HPDE6-E6E7 (cell line): ENCODE results near the gene MSI2.
A peak's percentile ranks its signal among the peaks of the same experiment; 100 is the strongest.

Experiments
- DNase-seq: peaks from one replicate; pipeline ENCODE4 v3.0.0; 2011; ENCODE audit warnings: missing footprints; ENCODE audit errors: extremely low spot score

The MSI2 gene

GRCh38 chr17:57501016-57501415, 244.7 kb downstream of the MSI2 start:
- DNase-seq: no peak

DNA sequence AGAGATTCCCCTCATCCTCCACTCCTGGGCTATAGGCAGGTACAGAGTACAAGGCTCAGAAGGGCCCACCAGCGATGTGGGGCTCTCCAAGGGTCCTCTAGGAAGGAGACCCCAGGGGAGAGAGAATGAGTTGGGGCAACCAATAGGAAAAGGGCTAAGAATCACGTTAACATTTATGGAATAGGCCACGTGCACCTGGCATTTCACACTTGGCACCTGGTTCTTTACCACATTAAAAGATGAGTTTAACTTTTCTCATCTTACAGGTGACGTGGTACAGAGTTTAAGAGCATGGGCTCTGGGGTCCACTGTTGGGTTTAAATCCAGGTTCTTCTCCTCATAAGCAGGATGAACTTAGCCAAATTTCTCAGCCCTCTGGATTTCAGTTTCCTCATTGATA, 245.7 kb downstream of the MSI2 start:
- DNase-seq: no peak

DNA sequence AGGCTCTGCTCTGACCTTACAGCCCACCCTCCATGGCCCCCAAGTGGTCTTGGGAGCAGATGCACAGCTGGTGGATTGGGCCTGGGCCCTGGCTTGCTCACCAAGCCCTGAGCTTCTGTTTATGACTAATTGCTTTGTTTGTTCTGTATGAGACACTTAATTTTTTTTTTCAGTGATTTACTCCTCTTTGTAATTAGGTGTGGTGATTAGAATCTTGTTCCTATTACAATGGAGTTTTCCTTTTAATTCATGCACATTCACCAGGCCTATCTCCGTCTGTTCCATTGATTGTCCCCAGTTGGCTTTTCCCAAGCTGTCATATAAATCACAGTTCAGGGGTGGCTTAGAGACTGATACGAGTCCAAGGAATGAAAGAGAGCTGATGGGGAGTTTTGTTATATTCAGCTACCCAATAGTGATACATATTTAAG, 246.5 kb downstream of the MSI2 start:
- DNase-seq: no peak

DNA sequence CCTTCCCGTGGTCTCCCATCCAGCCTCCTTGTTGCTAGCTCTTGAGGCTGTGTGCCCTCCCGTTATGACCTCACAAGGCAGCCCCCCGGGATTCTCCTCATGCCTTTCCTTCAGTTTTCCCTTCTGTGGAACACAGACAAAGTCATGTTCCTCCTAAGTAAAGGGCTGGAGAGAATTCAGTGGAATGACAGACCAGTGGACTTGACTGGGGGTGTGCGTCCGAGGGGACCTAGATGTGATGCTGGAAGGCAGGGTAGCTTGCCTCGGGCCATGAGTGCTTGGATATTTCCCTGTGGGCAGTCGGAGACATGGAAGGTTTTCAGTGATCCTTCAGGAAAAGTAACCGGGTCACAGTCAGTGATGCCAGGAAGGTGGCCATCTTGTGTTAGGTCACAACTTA, 247.9 kb downstream of the MSI2 start:
- DNase-seq: no peak

DNA sequence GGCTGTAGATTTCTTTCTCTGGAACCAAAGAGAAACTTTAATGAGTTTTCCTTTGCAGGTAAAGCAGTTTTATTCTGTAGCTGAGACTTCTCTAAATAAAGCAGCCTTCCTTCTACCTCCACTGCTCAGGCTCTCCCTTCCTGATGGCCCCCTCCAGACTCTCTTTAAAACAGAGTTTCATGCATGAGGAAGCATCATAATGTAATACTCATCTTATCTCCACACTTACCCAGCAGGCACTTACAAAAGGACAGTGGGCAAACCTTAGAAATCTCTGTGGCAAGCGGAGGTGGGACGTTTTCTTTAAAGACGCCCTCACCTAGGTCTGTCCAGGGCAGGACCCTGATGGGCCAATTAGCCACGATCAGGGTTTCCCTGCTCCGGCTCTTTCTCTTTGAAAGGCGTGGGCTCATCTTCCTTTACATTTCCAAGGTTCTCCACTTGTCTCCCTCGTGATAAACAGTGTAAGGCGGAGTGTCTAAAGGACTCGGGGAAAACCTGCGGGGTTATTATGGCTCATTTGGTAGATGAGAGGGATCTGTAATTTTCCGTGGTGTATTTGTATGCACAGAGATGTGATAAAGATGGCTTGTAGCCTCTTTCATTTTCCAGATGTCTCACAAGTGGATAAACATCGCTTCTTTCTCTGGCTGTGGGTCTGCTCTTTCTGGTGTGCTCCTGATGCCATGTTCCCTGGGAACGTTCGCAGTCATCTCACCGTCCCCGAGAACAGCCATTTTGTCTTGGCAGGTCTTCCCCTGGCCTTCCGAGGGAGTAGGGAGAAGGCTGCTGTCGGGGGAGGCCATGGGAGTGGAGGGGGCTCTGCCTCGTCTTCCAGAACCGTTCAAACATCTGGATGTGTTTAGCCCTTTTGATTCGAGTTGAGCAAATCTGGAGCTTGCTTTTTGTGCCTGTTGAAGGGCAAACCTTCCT, 249.8 kb downstream of the MSI2 start:
- DNase-seq: no peak

DNA sequence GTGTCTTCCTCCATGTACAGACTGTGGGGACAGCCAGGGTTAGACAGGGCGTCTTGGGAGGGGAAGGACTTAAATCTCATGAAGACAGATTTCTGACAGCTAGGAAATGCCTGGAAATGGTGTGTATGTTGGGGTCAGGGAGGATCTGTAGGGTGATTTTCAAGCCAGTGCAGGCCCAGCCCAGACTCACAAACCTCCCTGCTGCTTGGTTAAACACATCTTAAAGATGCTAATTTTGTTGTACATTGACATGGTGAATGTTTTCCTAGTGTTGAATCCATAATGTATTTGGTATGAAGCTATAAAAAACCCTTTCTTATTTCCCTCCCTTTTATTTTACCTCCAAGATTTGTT, 250.4 kb downstream of the MSI2 start:
- DNase-seq: no peak

GRCh38 chr17:57507828-57508227, 251.5 kb downstream of the MSI2 start:
- DNase-seq: no peak

DNA sequence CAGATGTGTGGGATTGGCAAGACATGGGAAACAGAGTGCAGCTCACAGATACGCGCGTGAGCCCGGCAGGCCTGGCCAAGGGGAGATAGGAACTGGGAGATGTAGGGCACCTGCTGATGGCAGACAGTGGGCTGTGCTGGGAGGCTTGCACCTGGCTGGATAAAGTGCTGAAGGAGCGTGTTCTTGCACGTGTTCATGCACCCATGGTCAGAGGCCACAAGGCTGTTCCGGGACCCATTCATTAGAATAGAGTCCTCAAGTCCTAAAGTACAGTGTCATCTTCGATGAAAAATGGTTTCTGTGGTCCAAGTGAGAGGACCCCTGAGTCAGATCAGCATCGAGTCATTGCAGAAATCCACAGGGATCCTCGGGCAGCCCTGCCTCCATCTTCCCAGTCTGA, 252.3 kb downstream of the MSI2 start:
- DNase-seq: no peak

DNA sequence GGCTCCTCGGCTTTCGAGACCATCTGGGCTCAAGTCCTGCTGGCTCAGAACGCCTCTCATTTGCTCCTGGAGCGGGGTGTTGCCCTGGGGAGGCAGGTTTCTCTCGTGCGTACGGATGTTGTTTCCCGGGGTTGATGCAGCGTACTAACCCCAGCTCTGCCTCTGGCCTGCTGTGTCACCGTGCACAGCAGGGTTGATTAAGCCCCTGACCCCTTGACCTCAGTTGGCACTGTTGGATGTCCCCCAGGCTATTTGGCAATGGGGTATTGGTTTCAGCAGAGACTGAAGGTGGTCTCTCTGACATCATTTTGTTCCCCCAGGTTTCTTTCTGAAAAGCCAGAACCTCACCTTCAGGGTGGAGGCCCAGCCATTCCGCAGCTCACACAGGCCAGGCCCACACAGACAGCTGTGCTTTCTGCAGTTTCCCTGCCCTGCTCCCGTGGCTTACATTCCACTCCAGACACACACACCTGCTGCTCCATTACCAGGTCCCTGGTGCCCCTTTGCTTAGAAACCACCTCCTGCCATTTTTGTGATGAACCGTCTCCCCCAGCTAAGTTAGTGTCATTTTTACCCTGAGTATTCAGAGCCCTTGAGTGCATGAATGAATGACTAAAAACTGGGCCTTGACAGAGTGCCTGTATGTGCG, 255.3 kb downstream of the MSI2 start:
- no peak for DNase-seq

- no peak for DNase-seq
These were observed 255.9 kb downstream of the MSI2 start for GRCh38 chr17:57512258-57512657.

DNA sequence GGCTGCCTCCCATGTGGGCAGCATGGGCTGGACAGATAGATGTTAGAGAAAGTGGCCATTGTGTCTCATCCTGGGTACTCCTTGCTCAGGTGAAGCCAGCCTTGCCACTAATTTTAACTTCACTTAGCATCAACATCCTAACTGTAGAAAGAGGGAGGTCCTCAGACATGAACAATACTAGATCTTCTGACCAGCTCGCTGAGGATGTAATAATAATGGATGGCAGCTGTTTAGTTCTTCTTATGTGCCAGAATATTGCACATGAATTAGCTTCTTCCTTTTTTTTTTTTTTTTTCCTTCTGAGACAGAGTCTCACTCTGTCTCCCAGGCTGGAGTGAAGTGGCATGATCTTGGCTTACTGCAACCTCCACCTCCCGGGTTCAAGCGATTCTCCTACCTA, 256.4 kb downstream of the MSI2 start:
- DNase-seq: no peak

- DNase-seq: no peak
These were observed 257.2 kb downstream of the MSI2 start for GRCh38 chr17:57513569-57513968.

DNA sequence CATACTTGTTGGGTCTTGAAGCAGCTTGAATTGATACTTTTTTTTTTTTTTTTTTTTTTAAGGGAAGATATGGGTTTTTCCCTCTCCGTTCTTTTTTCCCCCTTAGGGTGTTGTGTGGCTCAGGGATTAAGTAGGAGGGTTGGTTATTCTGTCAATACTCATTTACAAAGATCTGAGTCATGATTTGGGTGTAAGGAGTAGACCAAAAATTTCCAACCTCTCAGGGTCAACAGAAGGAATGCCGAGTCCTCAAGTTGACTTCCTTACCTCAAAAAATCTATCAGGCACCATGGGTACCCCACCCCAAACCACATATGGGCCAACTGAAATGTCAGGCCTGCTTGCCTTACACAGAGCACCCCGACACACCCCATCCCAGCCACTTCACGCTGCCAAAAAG, 258.3 kb downstream of the MSI2 start:
- DNase-seq: no peak

DNA sequence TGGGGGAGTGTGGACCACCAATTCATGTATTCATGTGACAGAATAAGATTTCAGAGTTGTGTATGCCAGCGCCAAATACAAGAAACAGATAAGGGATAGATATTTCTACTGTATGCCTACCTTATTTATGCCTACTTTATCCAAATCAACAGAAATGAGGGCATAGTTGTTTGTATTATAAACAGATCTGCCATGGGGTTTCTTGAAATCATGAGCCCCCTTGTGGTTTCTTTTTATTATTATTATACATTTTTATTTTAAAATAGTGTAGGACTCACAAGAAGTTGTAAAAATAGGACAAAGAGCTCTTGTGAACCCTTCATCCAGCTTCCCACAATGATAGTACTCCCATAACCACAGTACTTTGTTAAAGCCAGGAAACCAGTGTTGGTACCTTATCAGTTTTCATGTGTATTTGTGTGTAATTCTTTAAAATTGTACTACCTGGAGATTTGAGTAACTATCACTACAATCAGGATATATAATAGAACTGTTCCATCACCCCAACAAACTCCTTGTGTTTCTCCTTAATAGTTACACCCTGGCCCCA, 259.4 kb downstream of the MSI2 start:
- no peak for DNase-seq

DNA sequence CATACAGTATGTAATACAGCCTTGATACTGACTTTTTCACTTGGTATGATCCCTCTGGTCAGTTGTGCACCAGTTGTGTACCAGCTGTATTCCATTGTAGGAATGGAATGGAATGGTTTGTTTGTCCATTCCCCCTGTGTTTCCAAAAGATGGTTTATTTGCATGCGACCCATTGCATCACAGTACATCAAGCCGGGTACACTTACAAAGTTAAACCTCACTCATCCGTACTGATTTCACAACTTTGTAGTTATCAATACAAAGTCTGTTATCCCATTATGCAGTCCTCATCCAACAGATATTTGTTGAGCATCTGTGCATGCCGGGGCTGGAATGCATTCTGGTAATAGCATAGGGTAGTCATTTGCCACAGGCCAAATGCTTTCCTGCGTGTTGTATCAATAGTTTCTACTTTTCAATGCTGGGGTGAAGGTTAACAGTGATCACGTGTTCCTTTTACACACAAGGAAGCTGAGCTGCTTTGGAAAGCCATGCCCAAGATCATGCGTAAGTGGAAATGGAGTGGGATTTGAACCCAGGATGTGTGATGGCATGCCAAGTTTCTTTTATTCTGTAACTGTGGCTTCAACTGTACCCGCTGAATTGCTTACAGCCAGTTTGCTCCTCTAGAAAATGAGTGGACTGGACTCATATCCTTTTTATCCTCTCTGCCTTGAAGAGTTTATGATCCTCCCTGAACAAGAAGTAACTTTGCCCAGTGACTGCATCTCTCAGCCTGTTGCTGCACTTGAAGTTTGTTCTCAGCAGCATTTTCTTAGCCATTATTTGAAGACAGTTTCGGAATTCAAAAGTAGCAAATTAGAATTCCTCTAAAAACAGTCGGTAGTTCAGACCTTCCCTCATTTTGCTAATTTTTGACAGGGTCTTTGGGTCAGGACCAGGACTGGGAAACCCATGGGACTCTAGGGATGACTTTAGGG, 260.2 kb downstream of the MSI2 start:
- no peak for DNase-seq

DNA sequence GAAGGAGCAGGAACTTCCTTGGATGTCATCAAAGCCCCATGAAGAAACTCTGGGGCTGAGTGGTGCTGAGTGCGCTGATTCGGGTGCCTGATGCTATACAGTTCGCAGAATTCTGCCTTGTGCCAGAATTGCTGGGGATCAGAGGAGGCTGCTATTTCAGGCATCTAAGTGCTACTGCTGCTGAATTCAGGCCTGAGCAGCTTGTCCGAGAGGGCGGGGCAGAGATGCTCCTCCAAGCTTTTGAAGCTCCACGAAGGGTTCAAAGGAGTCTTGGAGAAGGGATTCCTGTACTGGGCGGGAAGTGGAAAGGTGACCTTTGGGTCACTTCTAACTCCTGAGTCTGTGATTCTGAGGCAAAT, 260.9 kb downstream of the MSI2 start:
- DNase-seq: no peak

GRCh38 chr17:57517632-57518456, 261.5 kb downstream of the MSI2 start:
- DNase-seq: no peak

GRCh38 chr17:57518587-57519581, 262.6 kb downstream of the MSI2 start:
- peak; percentile 21 for DNase-seq

GRCh38 chr17:57519800-57520199, 263.5 kb downstream of the MSI2 start:
- DNase-seq: no peak

- no peak for DNase-seq
These were observed 265.3 kb downstream of the MSI2 start for GRCh38 chr17:57521606-57522005.
